Body of pancreas (tissue), 4 donors: ENCODE results near the gene TRNP1.

ENCODE experiments used
- POLR2A ChIP-seq, 3 donors: fragments of 450-650 bp; IDR thresholded peaks; one replicate each; pipeline ENCODE4 v1.6.1; 2016; ENCODE audit warnings: antibody characterized with exemption in 3 of 3, mild to moderate bottlenecking in 2 of 3
- TF ChIP-seq, protein P1 (sequence below), 7 experiments: fragments of 450-650 bp in 4 of 7; fragments of 200-600 bp in 3 of 7; sonication (generic) in 3 of 7; IDR thresholded peaks; one replicate each; pipeline ENCODE4 v1.5.1; 2016 to 2019; ENCODE audit warnings: antibody characterized with exemption in 7 of 7

DNA sequence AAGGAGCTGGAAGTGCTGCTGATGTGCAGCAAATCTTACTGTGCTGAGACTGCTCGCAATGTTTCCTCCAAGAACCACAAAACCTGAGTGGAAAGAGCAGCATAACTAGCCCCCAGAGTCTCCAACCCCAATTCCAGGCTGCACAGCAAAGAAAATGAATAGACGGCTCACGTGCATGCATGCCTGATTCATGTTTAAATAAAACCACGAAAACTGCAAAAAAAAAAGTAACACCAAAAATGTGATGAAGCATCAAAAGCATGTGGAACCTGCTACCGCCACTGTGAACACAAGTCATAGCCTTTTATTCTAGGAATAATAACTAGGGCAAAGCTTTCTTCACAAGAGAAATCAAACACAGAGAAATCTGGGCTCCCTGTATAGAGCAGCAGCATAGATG is 9.6 kb upstream of the TRNP1 start:
- TF ChIP-seq, protein P1, sequence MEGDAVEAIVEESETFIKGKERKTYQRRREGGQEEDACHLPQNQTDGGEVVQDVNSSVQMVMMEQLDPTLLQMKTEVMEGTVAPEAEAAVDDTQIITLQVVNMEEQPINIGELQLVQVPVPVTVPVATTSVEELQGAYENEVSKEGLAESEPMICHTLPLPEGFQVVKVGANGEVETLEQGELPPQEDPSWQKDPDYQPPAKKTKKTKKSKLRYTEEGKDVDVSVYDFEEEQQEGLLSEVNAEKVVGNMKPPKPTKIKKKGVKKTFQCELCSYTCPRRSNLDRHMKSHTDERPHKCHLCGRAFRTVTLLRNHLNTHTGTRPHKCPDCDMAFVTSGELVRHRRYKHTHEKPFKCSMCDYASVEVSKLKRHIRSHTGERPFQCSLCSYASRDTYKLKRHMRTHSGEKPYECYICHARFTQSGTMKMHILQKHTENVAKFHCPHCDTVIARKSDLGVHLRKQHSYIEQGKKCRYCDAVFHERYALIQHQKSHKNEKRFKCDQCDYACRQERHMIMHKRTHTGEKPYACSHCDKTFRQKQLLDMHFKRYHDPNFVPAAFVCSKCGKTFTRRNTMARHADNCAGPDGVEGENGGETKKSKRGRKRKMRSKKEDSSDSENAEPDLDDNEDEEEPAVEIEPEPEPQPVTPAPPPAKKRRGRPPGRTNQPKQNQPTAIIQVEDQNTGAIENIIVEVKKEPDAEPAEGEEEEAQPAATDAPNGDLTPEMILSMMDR (IDR thresholded peaks at IDR 0.05): no peak
- TF ChIP-seq POLR2A (IDR thresholded peaks at IDR 0.05): no peak
